Measurements from ENCODE around the gene PRRC1. TPM values are rescaled to one million over a fixed set of nuclear protein-coding genes. Genes with fewer than 3 reads are reported as not detected.

PRRC1 gene
- total RNA-seq, 1 experiment from 2014 or later, result 47.1 TPM

DNA sequence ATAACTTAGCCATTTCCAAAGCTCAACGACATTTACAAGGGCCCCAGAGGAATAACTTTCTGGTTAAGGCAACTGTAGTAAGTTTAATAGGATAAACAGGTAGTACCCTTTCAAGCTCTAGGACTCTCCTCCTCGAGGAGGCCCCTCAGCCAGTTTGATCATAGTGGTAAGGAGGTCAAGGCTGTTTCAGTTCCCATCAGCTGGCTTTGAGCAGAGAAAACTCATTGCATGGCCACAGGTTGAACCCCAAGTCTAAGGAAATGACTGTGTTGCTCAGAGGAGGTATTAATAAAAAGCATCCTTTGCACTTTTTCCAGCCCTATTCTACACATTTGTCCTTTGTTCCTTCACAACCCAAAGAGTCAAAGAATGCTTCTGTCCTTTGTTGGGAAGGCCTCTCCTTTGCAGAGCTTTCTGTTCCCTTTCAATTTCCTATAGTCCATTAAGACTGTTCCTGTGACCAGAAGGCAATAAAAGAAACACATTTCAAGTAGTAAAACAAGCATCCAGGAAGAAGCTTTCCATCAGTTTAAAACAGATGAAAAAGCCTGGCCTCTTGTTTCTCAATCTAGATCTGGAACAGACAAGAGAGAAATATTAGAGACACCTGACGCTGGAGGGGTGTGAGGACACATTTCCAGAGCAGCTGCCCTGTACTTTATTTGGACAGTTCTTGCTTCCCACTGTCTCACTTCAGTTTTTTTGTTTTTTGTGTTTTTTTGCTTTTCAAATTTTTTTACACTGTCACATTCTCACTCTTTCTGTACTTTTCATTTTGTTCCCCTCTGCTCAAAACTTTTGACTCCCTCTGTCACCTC, 54.1 kb downstream of the PRRC1 start:
- Histone ChIP-seq H3K36me3 (ENCODE audit: insufficient read depth, low read length, poor library complexity, severe bottlenecking) (no peaks in the 10 kb centered on the region), H3K4me3 (ENCODE audit: low read depth, low read length, poor library complexity, severe bottlenecking) (no peak overlapping the region), H3K9me3 (ENCODE audit: low read depth, low read length, poor library complexity, severe bottlenecking) (peaks cover 6% of the 10 kb centered on the region), H3K27ac (ENCODE audit: low read depth, low read length, poor library complexity, severe bottlenecking) (no peak overlapping the region), H3K4me1 (ENCODE audit: insufficient read depth, low read length, poor library complexity, severe bottlenecking) (no peaks in the 10 kb centered on the region), H3K27me3 (replicated peaks; ENCODE audit: insufficient read depth, low read depth, low read length, poor library complexity) (peaks cover 44% of the 10 kb centered on the region)
- intact Hi-C loops (cut with micrococcal nuclease; ENCODE audit: unreplicated experiment), result no loop called here
- ChIA-PET POLR2A (ENCODE audit: low non-redundant PET) (no interaction called here), CTCF (no interaction called here)
- no TSS peak for BruUV-seq (replicated peaks)
- no peak for TF ChIP-seq EZH2 (IDR thresholded peaks at IDR 0.05; ENCODE audit: borderline replicate concordance, low read depth, low read length, poor library complexity, severe bottlenecking)
- TF ChIP-seq, protein P1, sequence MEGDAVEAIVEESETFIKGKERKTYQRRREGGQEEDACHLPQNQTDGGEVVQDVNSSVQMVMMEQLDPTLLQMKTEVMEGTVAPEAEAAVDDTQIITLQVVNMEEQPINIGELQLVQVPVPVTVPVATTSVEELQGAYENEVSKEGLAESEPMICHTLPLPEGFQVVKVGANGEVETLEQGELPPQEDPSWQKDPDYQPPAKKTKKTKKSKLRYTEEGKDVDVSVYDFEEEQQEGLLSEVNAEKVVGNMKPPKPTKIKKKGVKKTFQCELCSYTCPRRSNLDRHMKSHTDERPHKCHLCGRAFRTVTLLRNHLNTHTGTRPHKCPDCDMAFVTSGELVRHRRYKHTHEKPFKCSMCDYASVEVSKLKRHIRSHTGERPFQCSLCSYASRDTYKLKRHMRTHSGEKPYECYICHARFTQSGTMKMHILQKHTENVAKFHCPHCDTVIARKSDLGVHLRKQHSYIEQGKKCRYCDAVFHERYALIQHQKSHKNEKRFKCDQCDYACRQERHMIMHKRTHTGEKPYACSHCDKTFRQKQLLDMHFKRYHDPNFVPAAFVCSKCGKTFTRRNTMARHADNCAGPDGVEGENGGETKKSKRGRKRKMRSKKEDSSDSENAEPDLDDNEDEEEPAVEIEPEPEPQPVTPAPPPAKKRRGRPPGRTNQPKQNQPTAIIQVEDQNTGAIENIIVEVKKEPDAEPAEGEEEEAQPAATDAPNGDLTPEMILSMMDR (conservative IDR thresholded peaks at IDR 0.05; ENCODE audit: low read depth, low read length), result no peak
- no peak for DNase-seq (ENCODE audit: low spot score)

DNA sequence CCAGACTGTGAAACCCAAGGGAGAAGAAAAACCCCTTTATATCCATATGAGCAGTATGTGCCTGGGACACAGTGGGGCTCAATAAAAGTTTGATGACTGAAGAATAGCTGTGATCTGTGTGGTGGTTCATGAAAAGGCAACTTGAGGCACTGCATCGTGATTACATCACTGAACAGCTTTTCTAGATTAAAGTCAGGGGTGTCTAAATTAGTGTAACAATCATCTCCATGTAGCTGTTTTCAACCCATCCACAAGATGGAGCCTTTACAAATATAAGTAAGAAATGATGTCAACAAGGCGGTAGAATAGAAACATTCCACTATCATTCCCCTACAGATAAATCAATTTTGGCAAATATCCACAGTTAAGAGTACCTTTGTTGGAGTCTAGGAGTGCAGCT, 55.5 kb downstream of the PRRC1 start:
- Histone ChIP-seq H3K27me3 (replicated peaks; ENCODE audit: insufficient read depth, low read depth, low read length, poor library complexity) (peaks cover 34% of the 10 kb centered on the region), H3K4me1 (ENCODE audit: insufficient read depth, low read length, poor library complexity, severe bottlenecking) (no peaks in the 10 kb centered on the region), H3K4me3 (ENCODE audit: low read depth, low read length, poor library complexity, severe bottlenecking) (no peak overlapping the region), H3K36me3 (ENCODE audit: insufficient read depth, low read length, poor library complexity, severe bottlenecking) (no peaks in the 10 kb centered on the region), H3K9me3 (ENCODE audit: low read depth, low read length, poor library complexity, severe bottlenecking) (peaks cover 6% of the 10 kb centered on the region), H3K27ac (ENCODE audit: low read depth, low read length, poor library complexity, severe bottlenecking) (no peak overlapping the region)
- ChIA-PET CTCF (no interaction called here), POLR2A (ENCODE audit: low non-redundant PET) (no interaction called here)
- BruUV-seq (replicated peaks), result no TSS peak
- intact Hi-C loops (cut with micrococcal nuclease; ENCODE audit: unreplicated experiment), result no loop called here
- DNase-seq (ENCODE audit: low spot score), result peak; percentile 18
- TF ChIP-seq EZH2 (IDR thresholded peaks at IDR 0.05; ENCODE audit: borderline replicate concordance, low read depth, low read length, poor library complexity, severe bottlenecking), result no peak
- TF ChIP-seq, protein P1 (conservative IDR thresholded peaks at IDR 0.05; ENCODE audit: low read depth, low read length), result peak; percentile 43

DNA sequence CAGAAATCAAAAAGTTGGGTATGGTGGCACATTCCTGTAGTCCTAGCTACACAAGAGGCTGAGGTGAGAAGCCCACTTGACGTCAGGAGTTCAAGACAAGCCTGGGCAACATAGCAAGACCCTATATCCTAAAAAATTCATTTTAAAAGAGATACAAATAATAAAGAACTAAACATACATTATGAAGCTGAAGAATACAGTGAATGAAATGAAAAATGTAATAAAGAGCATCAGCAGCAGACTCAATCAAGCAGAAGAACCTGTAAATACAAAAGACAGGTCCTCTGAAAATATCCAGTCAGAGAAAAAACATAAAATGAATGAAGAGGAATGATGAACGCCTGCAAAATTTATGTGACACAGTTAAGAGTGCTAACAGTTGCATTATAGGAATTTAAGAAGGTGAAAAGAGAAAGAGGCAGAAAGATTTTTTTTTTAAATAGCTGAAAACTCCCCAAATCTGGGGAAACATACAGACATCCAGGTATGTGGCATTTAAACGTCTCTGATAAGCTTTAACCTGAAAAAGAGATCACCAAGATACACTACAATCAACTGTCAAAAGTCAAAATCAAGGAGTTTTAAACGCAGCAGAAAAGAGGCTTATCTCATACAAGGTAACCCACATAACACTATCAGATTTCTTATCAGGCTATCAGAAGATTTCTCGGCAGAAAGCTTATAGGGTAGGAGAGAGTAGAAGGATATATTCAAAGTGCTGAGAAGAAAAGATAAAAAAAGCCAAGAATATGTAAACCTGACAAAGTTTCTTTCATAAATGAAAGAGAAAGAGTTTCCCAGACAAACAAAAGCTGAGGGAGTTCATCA, 57.6 kb downstream of the PRRC1 start:
- no TSS peak for BruUV-seq (replicated peaks)
- peaks cover 6% of the 10 kb centered on the region for H3K9me3 ChIP-seq (ENCODE audit: low read depth, low read length, poor library complexity, severe bottlenecking)
- no peaks in the 10 kb centered on the region for H3K4me1 ChIP-seq (ENCODE audit: insufficient read depth, low read length, poor library complexity, severe bottlenecking)
- DNase-seq (ENCODE audit: low spot score), result no peak
- no peaks in the 10 kb centered on the region for H3K36me3 ChIP-seq (ENCODE audit: insufficient read depth, low read length, poor library complexity, severe bottlenecking)
- ChIA-PET POLR2A (ENCODE audit: low non-redundant PET) (no interaction called here), CTCF (no interaction called here)
- intact Hi-C loops (cut with micrococcal nuclease; ENCODE audit: unreplicated experiment), result no loop called here
- no peak for TF ChIP-seq EZH2 (IDR thresholded peaks at IDR 0.05; ENCODE audit: borderline replicate concordance, low read depth, low read length, poor library complexity, severe bottlenecking)
- TF ChIP-seq, protein P1 (conservative IDR thresholded peaks at IDR 0.05; ENCODE audit: low read depth, low read length), result no peak
- H3K27ac ChIP-seq (ENCODE audit: low read depth, low read length, poor library complexity, severe bottlenecking), result no peak overlapping the region
- H3K4me3 ChIP-seq (ENCODE audit: low read depth, low read length, poor library complexity, severe bottlenecking), result no peak overlapping the region
- peaks cover 35% of the 10 kb centered on the region for H3K27me3 ChIP-seq (replicated peaks; ENCODE audit: insufficient read depth, low read depth, low read length, poor library complexity)

Data from A673 (cell line).